Transverse colon (tissue), 4 donors: ENCODE results near the gene C14orf119.

Experiments
- POLR2A ChIP-seq: fragments of 450-650 bp; IDR thresholded peaks from one replicate; pipeline ENCODE4 v1.6.1; 2016; ENCODE audit warnings: antibody characterized with exemption, mild to moderate bottlenecking, moderate library complexity
- POLR2AphosphoS5 ChIP-seq, 3 donors: sonication (generic); formaldehyde crosslinking; IDR thresholded peaks; one replicate each; pipeline ENCODE4 v1.6.1; 2016; ENCODE audit warnings: antibody characterized with exemption in 3 of 3
- TF ChIP-seq, protein P1 (sequence below), 5 experiments: fragments of 200-600 bp in 3 of 5; fragments of 450-650 bp in 2 of 5; sonication (generic) in 3 of 5; IDR thresholded peaks; 1 replicate in 2 of 5; 2 replicates in 3 of 5; pipeline ENCODE4 v1.5.1; 2016 to 2017; ENCODE audit warnings: antibody characterized with exemption in 5 of 5, inconsistent platforms in 3 of 5, mild to moderate bottlenecking in 2 of 5, moderate library complexity in 1 of 5

DNA sequence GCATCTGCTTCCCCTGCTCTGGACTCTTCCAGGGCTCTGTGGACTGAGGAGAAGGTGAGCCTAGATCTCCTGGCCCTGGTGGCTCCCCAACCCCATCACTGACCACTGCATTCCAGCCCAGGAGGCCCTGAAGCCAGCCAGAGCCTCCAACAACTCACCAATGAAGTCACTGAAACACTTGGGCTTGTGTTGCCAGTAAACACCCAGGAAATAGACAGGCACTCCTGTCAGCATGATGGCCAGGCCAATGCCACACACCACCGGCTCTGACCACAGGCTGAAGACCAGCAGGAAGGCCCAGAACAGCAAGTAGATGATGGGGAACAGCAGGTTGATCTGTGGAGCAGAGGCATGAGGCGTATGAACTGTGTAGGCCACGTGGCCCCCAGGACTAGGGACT is 32.6 kb downstream of the C14orf119 start:
- TF ChIP-seq, protein P1, sequence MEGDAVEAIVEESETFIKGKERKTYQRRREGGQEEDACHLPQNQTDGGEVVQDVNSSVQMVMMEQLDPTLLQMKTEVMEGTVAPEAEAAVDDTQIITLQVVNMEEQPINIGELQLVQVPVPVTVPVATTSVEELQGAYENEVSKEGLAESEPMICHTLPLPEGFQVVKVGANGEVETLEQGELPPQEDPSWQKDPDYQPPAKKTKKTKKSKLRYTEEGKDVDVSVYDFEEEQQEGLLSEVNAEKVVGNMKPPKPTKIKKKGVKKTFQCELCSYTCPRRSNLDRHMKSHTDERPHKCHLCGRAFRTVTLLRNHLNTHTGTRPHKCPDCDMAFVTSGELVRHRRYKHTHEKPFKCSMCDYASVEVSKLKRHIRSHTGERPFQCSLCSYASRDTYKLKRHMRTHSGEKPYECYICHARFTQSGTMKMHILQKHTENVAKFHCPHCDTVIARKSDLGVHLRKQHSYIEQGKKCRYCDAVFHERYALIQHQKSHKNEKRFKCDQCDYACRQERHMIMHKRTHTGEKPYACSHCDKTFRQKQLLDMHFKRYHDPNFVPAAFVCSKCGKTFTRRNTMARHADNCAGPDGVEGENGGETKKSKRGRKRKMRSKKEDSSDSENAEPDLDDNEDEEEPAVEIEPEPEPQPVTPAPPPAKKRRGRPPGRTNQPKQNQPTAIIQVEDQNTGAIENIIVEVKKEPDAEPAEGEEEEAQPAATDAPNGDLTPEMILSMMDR (IDR thresholded peaks at IDR 0.05): no peak
- TF ChIP-seq POLR2AphosphoS5 (IDR thresholded peaks at IDR 0.05) (no peak), POLR2A (no peak)
